Chondrocyte (in vitro differentiated cells): ENCODE measurements around the gene RTN4RL2. TPM values are rescaled to one million over a fixed set of nuclear protein-coding genes. Genes with fewer than 3 reads are reported as not detected.

Experiments used
- DNase-seq: peaks from one replicate; pipeline ENCODE4 v3.0.0; 2021; ENCODE audit warnings: mixed read lengths, low spot score
- H3K27ac Mint-ChIP-seq: one replicate; pipeline ENCODE4 v1.8.0; 2021; ENCODE audit warnings: mild to moderate bottlenecking, moderate library complexity, mixed read lengths; ENCODE audit not compliant: unreplicated experiment
- H3K27me3 Mint-ChIP-seq: 2 replicates; pipeline ENCODE4 v1.8.0; 2021; ENCODE audit warnings: low read depth, mixed read lengths
- H3K36me3 Mint-ChIP-seq: 2 replicates; pipeline ENCODE4 v1.8.0; 2021; ENCODE audit warnings: low read depth, mixed read lengths
- H3K4me1 Mint-ChIP-seq: 2 replicates; pipeline ENCODE4 v1.8.0; 2021; ENCODE audit warnings: low read depth, mild to moderate bottlenecking, mixed read lengths
- H3K4me3 Mint-ChIP-seq: one replicate; pipeline ENCODE4 v1.8.0; 2021; ENCODE audit warnings: mild to moderate bottlenecking, moderate library complexity, mixed read lengths; ENCODE audit not compliant: unreplicated experiment
- H3K9me3 Mint-ChIP-seq: 2 replicates; pipeline ENCODE4 v1.8.0; 2021; ENCODE audit warnings: low read depth, mixed read lengths
- total RNA-seq: library from RNA; stranded (reverse); gene quantifications from 3 replicates; pipeline ENCODE4 v1.2.1, GENCODE V29; 2021
- TF ChIP-seq, protein P1 (sequence below): fragments of 200-600 bp; sonication (generic); IDR thresholded peaks from 2 replicates; pipeline ENCODE4 v1.5.0; 2021; ENCODE audit warnings: antibody characterized with exemption, mild to moderate bottlenecking, moderate library complexity

The RTN4RL2 gene
- total RNA-seq, 1 donor from 2014 or later = 0.57 TPM

DNA sequence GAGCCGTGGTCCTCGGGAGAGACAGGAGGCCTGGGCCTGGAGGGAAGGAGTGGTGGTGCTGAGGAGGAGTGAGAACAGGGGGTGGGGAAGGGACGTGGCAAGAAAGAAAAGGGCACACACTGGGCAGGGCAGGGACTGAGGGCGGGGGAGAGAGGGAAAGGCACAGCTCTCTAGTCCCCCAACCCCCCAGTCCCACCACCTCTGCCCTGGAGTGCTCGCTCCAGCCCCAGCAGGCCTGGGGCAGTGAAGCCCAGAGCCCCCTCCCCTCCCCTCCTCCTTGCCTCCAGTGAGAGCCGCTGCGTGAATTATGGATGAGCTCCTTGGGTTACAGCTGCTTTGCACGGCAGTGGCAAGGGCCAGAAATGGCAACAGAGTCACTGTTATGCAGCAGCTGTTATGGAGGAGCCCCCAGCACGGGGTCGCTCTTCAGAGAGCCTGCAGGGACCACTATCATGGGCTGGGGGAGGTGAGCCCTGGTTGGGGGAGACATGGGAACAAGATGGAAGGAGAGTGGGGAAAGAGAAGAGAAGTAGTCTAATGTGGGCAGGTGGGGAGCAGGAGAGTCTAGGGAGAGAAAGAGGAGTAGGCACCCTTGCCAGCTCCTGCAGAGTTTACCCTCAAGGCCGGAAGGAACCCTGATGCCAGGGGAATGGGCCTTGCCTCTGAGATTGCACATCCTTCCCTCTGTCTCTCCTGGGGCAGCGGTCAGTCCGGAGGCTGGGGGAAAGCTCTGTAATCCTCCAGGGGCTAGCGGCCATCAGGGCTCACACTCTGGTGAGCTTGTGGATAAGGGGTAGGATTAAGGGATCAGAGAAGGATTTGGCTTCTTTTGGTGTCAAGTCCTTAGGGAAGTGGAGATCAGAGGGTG lies 3.6 kb downstream of the RTN4RL2 start:
- H3K4me1 Mint-ChIP-seq = peaks cover 10% of the 10 kb centered on the region
- no peaks in the 10 kb centered on the region for H3K36me3 Mint-ChIP-seq
- H3K27me3 Mint-ChIP-seq = peaks cover 45% of the 10 kb centered on the region
- no peak overlapping the region for H3K27ac Mint-ChIP-seq
- no peak overlapping the region for H3K4me3 Mint-ChIP-seq
- H3K9me3 Mint-ChIP-seq = no peaks in the 10 kb centered on the region
- no peak for DNase-seq
- TF ChIP-seq, protein P1, sequence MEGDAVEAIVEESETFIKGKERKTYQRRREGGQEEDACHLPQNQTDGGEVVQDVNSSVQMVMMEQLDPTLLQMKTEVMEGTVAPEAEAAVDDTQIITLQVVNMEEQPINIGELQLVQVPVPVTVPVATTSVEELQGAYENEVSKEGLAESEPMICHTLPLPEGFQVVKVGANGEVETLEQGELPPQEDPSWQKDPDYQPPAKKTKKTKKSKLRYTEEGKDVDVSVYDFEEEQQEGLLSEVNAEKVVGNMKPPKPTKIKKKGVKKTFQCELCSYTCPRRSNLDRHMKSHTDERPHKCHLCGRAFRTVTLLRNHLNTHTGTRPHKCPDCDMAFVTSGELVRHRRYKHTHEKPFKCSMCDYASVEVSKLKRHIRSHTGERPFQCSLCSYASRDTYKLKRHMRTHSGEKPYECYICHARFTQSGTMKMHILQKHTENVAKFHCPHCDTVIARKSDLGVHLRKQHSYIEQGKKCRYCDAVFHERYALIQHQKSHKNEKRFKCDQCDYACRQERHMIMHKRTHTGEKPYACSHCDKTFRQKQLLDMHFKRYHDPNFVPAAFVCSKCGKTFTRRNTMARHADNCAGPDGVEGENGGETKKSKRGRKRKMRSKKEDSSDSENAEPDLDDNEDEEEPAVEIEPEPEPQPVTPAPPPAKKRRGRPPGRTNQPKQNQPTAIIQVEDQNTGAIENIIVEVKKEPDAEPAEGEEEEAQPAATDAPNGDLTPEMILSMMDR = no peak

DNA sequence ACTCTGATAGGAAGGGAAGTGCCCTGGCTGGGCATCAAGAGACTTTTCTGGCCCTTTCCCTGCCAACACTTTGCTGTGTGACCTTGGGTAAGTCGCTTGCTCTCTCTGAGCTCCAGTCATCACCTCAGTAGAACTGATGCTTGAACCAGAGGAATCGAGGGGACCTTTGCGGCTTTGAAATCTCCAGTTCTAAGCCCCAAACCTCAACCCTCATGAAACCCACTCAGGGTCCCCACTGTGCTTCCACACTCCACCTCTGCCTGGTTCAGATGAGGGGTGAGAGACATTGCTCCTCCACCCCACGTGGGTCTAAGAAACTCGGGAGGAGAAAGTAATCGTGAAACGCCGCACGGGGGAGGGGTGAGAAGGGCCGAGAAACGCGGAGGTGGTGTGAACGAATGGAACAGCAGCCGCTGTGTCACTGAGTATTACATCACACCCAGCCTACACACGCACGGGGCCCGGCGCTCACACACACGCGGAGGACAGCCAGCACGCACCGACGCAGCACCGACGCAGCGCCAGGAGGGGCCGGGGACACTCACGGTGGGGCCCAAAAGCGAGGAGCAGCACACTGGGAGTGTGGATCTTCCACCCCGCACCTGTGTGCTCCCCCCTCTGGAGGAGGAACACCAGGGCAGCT lies 4.3 kb downstream of the RTN4RL2 start:
- no peaks in the 10 kb centered on the region for H3K36me3 Mint-ChIP-seq
- no peak overlapping the region for H3K27ac Mint-ChIP-seq
- no peaks in the 10 kb centered on the region for H3K9me3 Mint-ChIP-seq
- TF ChIP-seq, protein P1 = no peak
- no peak overlapping the region for H3K4me3 Mint-ChIP-seq
- H3K4me1 Mint-ChIP-seq = peaks cover 5% of the 10 kb centered on the region
- peaks cover 39% of the 10 kb centered on the region for H3K27me3 Mint-ChIP-seq
- no peak for DNase-seq

DNA sequence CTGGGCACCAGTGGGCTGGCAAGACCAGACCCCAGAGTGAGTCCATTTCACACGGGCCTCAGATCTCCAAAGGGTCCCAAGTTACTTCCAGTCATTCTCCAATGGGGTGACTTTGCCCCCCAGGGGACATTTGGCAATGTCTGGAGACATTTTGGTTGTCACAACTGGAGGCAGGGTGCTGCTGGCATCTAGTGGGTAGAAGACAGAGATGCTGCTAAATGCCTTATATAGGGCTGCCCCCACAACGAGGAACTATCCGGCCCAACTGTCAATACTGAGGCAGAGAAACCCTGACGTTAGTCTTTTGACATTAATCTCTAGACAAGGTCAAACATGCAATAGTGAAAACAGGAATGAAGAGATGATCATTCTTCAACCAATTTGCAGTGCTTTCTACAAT lies 6.4 kb downstream of the RTN4RL2 start:
- Mint-ChIP-seq H3K4me3 (no peak overlapping the region), H3K27me3 (peaks cover 27% of the 10 kb centered on the region), H3K36me3 (no peaks in the 10 kb centered on the region), H3K4me1 (no peaks in the 10 kb centered on the region), H3K27ac (no peak overlapping the region), H3K9me3 (no peaks in the 10 kb centered on the region)
- TF ChIP-seq, protein P1 = no peak
- no peak for DNase-seq

DNA sequence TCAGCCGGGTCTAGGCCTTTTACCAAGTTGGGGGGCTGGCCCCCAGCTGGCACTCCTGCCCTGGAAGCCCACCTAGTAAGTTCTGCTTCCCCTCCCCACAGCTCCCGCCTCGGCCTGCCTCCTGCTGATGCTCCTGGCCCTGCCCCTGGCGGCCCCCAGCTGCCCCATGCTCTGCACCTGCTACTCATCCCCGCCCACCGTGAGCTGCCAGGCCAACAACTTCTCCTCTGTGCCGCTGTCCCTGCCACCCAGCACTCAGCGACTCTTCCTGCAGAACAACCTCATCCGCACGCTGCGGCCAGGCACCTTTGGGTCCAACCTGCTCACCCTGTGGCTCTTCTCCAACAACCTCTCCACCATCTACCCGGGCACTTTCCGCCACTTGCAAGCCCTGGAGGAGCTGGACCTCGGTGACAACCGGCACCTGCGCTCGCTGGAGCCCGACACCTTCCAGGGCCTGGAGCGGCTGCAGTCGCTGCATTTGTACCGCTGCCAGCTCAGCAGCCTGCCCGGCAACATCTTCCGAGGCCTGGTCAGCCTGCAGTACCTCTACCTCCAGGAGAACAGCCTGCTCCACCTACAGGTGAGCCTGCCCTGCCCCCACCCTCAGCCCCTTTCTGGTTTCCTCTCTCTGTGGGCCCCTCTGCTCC lies 7.3 kb downstream of the RTN4RL2 start:
- TF ChIP-seq, protein P1 = no peak
- no peak for DNase-seq
- Mint-ChIP-seq H3K4me3 (no peak overlapping the region), H3K4me1 (no peaks in the 10 kb centered on the region), H3K27me3 (peaks cover 21% of the 10 kb centered on the region), H3K36me3 (no peaks in the 10 kb centered on the region), H3K9me3 (no peaks in the 10 kb centered on the region), H3K27ac (no peak overlapping the region)

DNA sequence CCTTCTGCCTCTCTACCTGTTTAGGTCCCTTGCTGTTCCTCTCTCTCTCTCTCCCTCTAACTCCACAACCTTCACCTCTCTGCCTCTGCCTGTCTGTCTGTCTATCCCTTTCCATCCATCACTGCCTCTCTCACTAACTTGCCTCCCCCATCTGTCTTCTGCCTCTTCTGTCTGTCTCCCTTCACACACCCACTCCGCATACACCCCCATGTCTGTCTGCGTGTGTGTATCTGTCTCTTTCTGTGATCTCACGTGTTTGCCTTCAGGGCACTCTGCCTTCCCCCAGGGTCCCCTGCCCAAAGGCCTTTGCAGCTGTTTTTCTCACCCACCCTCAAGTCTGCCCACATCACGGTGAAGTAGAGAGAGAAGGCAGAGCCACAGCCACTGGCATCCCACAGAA lies 7.9 kb downstream of the RTN4RL2 start:
- TF ChIP-seq, protein P1 = no peak
- no peaks in the 10 kb centered on the region for H3K9me3 Mint-ChIP-seq
- no peak overlapping the region for H3K27ac Mint-ChIP-seq
- DNase-seq = no peak
- no peaks in the 10 kb centered on the region for H3K36me3 Mint-ChIP-seq
- no peak overlapping the region for H3K4me3 Mint-ChIP-seq
- H3K4me1 Mint-ChIP-seq = no peaks in the 10 kb centered on the region
- H3K27me3 Mint-ChIP-seq = peaks cover 18% of the 10 kb centered on the region
